Measurements from ENCODE around the gene MROH2A.
"Not testable (repeated sequence)": the region's sequence is repeated elsewhere in the genome, so short reads cannot be mapped to it uniquely, and the experiment has no call there.

The MROH2A gene

GRCh38 chr2:233866479-233866878, 88.3 kb downstream of the MROH2A start:
- TF ChIP-seq CTCF (IDR thresholded peaks at IDR 0.05; ENCODE audit: poor library complexity, severe bottlenecking), result no peak
- Histone ChIP-seq H3K9me3 (ENCODE audit: severe bottlenecking) (peaks cover 3% of the 10 kb centered on the region), H3K4me1 (ENCODE audit: insufficient read depth, poor library complexity, severe bottlenecking) (peaks cover 3% of the 10 kb centered on the region), H3K4me3 (ENCODE audit: severe bottlenecking) (no peak overlapping the region), H3K36me3 (ENCODE audit: low read depth) (peaks cover 35% of the 10 kb centered on the region), H3K27me3 (ENCODE audit: insufficient read depth, poor library complexity, severe bottlenecking) (no peaks in the 10 kb centered on the region), H3K27ac (ENCODE audit: poor library complexity, severe bottlenecking) (no peak overlapping the region)
- ATAC-seq (ENCODE audit: low read depth), result no peak
- no peak for DNase-seq (ENCODE audit: low spot score)

- DNase-seq (ENCODE audit: low spot score), result no peak
- no peak for TF ChIP-seq CTCF (IDR thresholded peaks at IDR 0.05; ENCODE audit: poor library complexity, severe bottlenecking)
- Histone ChIP-seq H3K4me3 (ENCODE audit: severe bottlenecking) (peak within 1 kb of the TSS; percentile 46), H3K27ac (ENCODE audit: poor library complexity, severe bottlenecking) (peak within 1 kb of the TSS; percentile 35), H3K27me3 (ENCODE audit: insufficient read depth, poor library complexity, severe bottlenecking) (peaks cover 2% of the 10 kb centered on the region), H3K4me1 (ENCODE audit: insufficient read depth, poor library complexity, severe bottlenecking) (peaks cover 3% of the 10 kb centered on the region), H3K36me3 (ENCODE audit: low read depth) (peaks cover 35% of the 10 kb centered on the region), H3K9me3 (ENCODE audit: severe bottlenecking) (peaks cover 3% of the 10 kb centered on the region)
- peak; percentile 72 for ATAC-seq (ENCODE audit: low read depth)
Measured at GRCh38 chr2:233867993-233868532, 89.9 kb downstream of the MROH2A start, which contains the start of gene MSL3B. Gene MSL3B, minus strand, starts transcription at chr2:233868386.

- ATAC-seq (ENCODE audit: low read depth) (no peak), DNase-seq (ENCODE audit: low spot score) (no peak)
- TF ChIP-seq CTCF (IDR thresholded peaks at IDR 0.05; ENCODE audit: poor library complexity, severe bottlenecking), result no peak
- H3K27ac ChIP-seq (ENCODE audit: poor library complexity, severe bottlenecking), result no peak overlapping the region
- H3K9me3 ChIP-seq (ENCODE audit: severe bottlenecking), result peaks cover 3% of the 10 kb centered on the region
- H3K4me1 ChIP-seq (ENCODE audit: insufficient read depth, poor library complexity, severe bottlenecking), result peaks cover 3% of the 10 kb centered on the region
- peaks cover 3% of the 10 kb centered on the region for H3K27me3 ChIP-seq (ENCODE audit: insufficient read depth, poor library complexity, severe bottlenecking)
- peaks cover 13% of the 10 kb centered on the region for H3K36me3 ChIP-seq (ENCODE audit: low read depth)
- no peak overlapping the region for H3K4me3 ChIP-seq (ENCODE audit: severe bottlenecking)
Measured at GRCh38 chr2:233871432-233871831, 93.3 kb downstream of the MROH2A start.

- not testable (repeated sequence) for DNase-seq (ENCODE audit: low spot score); H3K27ac ChIP-seq (ENCODE audit: poor library complexity, severe bottlenecking); ATAC-seq (ENCODE audit: low read depth)
Measured at GRCh38 chr2:233872125-233872524, 94.0 kb downstream of the MROH2A start.

GRCh38 chr2:233882353-233882752, 104.2 kb downstream of the MROH2A start:
- ATAC-seq (ENCODE audit: low read depth) (no peak), DNase-seq (ENCODE audit: low spot score) (no peak)
- Histone ChIP-seq H3K9me3 (ENCODE audit: severe bottlenecking) (peaks cover 3% of the 10 kb centered on the region), H3K4me1 (ENCODE audit: insufficient read depth, poor library complexity, severe bottlenecking) (no peaks in the 10 kb centered on the region), H3K4me3 (ENCODE audit: severe bottlenecking) (no peak overlapping the region), H3K27ac (ENCODE audit: poor library complexity, severe bottlenecking) (no peak overlapping the region), H3K36me3 (ENCODE audit: low read depth) (no peaks in the 10 kb centered on the region), H3K27me3 (ENCODE audit: insufficient read depth, poor library complexity, severe bottlenecking) (no peaks in the 10 kb centered on the region)
- TF ChIP-seq CTCF (IDR thresholded peaks at IDR 0.05; ENCODE audit: poor library complexity, severe bottlenecking), result no peak

More at GRCh38 chr2:233872125-233872524, 94.0 kb downstream of the MROH2A start:
- not testable (repeated sequence) for H3K36me3 ChIP-seq (ENCODE audit: low read depth); H3K27me3 ChIP-seq (ENCODE audit: insufficient read depth, poor library complexity, severe bottlenecking); H3K4me3 ChIP-seq (ENCODE audit: severe bottlenecking); H3K4me1 ChIP-seq (ENCODE audit: insufficient read depth, poor library complexity, severe bottlenecking); H3K9me3 ChIP-seq (ENCODE audit: severe bottlenecking)
